HG03060 (cell line): ENCODE measurements around the gene STK10.

ENCODE experiments used
- ATAC-seq: cut with Tn5 transposase; IDR thresholded peaks from one replicate; pipeline ENCODE4 v1.9.1; 2021; ENCODE audit warnings: low read depth, moderate number of reproducible peaks; ENCODE audit not compliant: unreplicated experiment

The STK10 gene

GRCh38 chr5:172111852-172112225 is 76.2 kb downstream of the STK10 start:
- no peak for ATAC-seq

GRCh38 chr5:172110921-172111851 is 76.8 kb downstream of the STK10 start:
- ATAC-seq: peak; percentile 61

DNA sequence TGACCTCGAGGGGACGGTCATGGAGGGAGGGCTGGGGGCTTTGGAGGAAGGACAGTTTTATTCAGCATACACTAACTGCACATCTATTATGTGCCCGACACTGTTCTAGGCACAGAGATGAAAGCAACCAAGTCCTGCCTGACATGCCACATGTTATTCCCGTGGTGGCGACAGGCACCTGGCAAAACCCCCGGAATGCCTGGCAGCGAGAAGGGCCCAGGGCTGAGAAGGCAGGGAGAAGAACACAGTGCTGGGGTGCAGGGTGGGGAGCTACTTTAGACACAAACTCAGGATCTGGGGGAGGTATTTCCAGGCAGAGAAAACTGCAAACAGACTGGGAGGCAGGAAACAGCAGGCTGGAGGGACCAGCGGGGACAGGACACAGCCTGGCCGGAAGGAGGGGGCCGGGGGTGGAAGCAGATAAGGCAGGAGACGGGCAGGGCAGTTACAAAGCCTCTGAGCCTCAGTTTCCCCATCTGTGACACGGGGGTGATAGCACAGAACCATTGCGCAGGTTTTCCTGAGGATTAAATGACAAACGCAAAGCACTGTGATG is 77.7 kb downstream of the STK10 start:
- ATAC-seq: no peak

- no peak for ATAC-seq
These were observed 78.3 kb downstream of the STK10 start for GRCh38 chr5:172109749-172110148.

DNA sequence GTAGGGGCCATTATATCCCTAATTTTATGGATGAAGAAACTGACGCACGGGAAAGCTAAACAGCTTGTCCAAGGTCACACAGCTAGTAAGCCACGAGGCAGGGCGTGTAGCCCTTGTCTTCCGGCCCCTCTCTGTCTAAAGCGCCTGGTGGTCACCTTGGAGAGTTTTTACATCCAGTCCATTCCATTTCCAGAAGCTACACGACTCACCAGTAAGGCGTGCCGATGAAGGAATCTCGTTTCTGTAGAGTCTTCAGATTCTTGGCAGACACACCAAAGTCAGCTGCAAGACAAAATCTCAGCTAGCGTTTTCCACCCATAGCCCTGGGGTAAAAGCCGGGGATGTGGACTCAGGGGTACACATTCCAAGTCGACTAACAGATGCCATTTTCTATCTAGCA is 80.5 kb downstream of the STK10 start:
- ATAC-seq: no peak

DNA sequence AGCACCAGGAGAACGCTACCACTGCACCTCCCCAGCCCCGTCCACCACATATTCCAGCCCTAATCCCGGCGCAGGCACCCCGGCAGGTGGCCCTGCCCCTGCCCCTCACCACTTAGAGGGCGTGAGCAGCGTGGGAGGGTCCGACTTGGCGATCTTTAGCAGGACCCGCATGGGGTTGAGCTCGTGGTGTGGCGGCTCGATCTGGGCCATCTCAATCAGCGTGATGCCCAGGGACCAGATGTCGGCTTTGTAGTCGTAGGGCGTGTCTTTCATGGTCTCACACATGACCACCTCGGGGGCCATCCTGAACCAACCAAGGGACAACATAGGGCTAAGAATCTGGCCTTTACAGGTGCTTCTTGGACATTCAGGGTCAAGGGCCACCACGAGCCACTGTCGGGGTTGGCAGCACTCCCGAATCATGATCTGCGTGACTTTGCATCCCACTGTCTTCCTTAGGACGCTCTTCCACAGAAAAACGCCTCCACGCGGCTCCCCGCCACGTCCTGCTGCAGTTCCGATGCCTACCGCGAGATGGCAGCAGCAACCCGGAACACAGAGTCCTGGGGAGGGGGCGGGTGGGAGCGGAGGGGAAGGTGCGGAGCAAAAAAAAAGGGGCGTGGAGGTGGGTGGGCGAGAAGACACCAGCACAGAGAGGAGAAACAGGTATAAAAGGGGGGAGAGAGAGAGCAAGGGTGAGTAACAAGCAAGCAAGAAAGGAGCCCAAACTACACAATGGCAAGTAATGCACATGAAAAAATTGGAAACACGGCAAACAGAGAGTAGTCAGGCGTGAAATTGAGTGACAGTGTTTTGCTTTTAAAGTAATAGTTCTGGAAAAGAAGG is 81.3 kb downstream of the STK10 start:
- no peak for ATAC-seq

GRCh38 chr5:172105811-172106210 is 82.2 kb downstream of the STK10 start:
- no peak for ATAC-seq

- ATAC-seq: no peak
These were observed 83.0 kb downstream of the STK10 start for GRCh38 chr5:172104801-172105701.

DNA sequence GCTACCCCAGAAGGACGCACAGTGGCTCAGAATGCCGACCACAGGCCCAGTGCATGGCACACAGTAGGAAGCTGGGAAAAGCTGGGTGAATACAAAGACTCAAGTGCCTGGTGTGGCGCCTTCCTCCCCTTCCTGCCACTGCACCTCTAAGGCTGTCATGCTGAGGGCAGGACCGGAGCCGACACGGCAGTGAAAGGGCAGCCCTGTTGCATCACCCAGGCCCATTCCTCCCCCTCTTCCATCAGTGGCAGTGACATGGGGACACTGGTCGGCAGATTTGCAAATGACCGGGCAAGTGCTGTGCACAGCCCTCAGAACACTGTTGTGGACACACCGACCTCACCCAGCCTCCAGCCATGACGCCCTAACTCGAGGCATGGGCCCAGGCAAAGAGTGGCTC is 84.0 kb downstream of the STK10 start:
- no peak for ATAC-seq

DNA sequence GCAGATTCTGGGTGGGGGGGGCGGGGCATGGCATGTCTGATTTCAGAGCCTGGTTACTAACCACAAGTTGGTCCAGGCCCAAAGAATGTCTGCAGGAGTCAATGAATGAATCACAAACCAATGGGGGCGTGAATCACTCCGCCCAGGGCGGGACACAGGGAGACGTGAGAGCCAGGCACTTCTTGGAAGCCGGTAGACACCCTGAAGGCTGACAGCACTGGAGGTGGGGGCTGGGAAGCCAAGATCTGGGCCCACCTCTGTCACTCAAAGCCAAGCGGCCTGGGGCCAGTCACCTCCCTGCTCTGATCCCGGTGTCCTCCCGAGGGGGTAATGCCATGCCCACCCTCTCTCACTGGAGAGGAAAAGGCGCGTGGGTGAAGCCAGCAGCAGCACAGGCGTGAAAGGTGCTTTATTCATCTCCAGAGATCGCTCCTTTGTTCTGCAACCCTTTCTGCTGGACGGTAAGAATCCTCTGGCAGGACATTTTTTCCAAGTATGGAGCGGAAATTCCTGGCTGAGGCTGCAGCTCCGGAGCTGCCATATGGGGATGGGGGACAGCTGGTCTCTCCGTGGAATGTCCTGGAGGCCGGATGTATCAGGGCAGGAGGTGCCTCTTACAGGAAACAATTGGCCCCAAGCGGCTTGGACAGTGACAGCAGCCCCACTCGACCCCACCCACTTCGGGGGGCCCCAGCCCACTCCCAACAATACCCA is 85.0 kb downstream of the STK10 start:
- no peak for ATAC-seq

DNA sequence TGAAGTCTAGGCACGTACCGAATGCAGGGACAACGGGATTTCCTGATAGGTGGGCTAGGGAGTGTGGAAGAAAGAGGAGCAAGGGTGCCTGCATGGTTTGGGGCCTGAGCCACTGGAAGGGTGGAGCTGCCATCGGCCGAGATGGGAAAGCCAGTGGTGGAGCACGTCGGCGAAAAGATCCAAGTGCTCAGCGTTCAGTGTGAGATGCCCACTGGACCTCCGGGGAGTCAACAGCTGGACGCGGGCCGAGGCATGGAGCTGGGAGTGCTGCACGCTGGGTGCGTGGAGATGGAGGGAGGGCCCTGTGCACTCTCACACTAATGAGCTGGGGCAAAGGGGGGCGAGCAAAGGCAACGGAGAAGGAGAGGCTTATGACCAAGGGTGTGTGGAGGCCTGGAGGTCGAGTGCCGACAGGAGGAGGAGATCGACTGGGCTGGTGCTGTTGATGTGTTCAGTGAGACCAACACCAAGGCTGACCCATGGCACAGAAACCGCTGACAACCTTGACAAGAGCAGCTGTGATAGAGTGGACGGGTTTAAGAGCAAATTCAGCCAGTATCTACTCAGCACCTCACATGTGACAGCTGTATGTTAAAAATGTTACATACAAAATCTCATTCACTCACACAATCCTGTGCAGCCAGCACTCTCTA is 85.7 kb downstream of the STK10 start:
- ATAC-seq: no peak

GRCh38 chr5:172101547-172102217 is 86.3 kb downstream of the STK10 start:
- ATAC-seq: no peak

DNA sequence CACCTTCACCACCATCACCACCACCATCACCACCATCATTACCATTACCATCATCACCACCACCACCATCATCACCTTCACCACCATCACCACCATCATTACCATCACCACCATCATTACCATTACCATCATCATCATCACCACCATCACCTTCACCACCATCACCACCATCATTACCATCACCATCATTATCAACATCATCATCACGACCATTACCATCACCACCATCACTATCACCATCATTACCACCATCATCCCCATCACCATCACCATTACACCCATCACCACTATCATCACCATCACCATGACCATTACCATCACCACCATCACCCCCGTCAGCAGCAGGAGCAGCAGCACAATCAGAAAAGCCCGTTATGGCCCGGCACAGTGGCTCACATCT is 89.1 kb downstream of the STK10 start:
- no peak for ATAC-seq

- ATAC-seq: no peak
These were observed 90.0 kb downstream of the STK10 start for GRCh38 chr5:172098046-172098445.

- ATAC-seq: no peak
These were observed 90.7 kb downstream of the STK10 start for GRCh38 chr5:172097356-172097755.

DNA sequence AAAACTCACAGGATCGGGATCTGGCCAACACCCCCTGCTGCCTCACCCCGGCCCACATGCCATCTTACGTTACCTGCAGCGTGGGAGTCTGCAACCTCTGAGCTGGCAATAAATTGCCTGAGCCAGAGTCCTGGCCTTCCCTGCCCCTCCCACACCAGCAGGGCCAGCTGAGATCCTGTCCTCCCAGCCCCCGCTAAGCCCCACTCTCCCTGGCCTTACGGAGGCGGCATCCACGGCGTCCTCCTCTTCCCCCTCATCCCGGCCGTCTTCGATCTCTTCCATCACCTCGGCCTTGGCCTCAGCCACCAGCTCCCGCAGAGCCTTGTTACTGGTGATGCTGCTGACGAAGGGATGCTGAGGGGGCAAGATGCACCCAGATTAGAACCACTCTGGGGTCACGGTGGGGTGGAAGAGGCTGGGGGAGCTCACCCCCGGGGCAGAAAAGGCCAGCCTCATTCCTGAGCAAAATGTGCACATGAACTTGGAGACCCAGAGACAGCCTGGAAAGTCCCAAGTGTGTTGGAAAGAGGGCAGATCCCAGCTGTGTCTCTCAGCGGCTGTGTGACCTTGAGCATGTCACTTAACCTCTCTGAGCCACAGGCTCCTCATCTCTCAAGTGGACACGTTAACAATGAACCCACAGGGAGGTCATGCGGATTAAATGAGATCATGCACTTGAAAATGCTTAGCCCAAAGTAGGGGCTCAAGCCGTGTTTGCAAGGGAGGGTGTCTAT is 91.7 kb downstream of the STK10 start:
- ATAC-seq: no peak

DNA sequence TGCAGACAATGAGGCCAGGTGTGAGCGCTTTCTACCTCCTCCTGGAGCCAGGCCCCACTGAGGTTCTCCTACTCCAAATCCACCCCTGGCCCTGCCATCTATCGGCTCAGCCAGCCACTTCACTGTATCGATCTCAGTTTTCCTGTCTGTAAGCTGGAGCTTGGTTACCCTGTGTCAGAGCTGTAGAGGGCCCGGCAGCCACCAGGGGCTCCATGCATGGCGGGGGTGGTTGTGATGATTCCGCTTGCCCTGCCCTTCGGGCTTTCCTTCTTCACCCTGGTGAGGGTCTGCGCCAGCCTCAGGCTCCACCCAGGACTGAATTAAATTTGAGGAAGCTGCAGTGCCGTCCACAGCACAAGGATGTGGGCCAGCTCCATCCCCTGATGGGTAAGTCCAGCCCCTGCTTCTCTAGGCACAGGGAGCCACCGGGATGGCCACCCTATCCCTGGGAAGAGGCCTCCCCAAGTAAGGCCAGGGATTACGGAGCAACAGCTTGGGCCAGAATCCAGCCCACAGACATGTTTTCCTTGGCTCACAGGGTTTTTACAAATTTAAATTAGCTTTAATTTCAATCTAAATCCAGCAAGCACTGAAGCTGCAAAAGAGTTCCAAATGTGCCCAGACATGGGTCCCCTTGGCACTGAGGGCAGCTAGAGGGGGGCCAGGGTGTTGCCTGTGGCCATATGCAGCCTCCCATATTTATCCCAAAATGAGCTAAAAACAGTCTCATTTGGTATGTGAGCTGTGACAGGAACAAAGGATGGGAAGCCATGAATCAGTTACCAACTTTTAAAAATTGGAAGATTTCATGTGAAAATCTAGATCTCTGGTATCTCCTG is 92.4 kb downstream of the STK10 start:
- no peak for ATAC-seq
